HG03108 (cell line): ENCODE results near the gene H1-8.

Experiments used
- ATAC-seq: cut with Tn5 transposase; IDR thresholded peaks from one replicate; pipeline ENCODE4 v1.9.1; 2021; ENCODE audit warnings: moderate library complexity; ENCODE audit not compliant: unreplicated experiment

The H1-8 gene

DNA sequence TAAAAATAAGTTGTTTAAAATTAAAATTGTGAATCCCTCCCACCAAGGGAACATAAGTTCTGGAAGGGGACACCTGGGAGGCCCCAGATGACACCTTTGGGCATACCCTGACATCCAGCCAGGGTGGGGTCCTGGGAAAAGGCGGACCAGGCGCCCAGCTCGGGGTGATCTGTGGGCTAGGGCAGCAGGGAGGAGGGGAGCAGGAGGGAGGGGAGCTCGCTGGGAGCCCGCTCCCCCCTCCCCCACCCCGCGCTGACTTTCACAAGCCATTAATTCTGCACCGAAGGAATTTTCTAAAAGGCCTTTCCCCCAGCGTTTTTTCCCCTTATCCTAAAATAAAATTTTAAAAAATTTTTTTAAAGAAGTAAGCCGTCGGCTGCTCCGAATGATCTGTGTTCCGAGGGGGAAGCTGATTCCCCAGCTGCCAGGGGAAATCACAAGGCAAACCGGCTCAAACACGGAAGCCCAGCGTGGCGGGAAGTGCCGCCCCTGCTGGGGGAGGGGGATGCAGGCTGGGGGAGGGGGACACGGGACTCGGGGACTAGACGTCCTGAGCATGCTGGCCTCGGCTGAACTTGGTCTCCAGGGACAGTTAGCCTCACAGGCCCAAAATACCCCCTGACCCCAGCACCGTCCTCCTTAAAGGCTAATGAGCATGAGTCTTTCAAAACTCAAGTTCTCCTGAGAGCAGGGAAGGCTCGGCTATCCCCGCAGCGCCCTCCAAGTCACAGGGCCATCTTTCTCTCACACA lies 49.6 kb downstream of the H1-8 start:
- no peak for ATAC-seq

DNA sequence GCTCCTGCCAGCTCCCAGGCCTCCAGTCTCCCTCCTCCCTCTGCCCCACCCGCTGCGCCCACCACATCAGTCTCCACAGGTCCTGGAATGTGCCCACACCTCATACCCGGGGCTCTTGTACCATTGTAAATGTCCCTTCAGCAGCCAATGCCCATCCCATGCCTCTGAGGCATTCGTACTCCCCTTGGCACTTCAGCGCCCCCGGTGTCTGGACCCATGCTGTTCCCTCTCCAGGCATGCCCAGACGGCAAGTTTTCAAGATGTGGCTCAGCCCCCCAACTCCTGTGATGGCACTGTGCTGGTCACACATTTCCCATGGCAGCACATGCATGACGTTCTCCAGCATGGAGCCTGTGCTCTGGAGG lies 50.2 kb downstream of the H1-8 start:
- ATAC-seq: no peak

DNA sequence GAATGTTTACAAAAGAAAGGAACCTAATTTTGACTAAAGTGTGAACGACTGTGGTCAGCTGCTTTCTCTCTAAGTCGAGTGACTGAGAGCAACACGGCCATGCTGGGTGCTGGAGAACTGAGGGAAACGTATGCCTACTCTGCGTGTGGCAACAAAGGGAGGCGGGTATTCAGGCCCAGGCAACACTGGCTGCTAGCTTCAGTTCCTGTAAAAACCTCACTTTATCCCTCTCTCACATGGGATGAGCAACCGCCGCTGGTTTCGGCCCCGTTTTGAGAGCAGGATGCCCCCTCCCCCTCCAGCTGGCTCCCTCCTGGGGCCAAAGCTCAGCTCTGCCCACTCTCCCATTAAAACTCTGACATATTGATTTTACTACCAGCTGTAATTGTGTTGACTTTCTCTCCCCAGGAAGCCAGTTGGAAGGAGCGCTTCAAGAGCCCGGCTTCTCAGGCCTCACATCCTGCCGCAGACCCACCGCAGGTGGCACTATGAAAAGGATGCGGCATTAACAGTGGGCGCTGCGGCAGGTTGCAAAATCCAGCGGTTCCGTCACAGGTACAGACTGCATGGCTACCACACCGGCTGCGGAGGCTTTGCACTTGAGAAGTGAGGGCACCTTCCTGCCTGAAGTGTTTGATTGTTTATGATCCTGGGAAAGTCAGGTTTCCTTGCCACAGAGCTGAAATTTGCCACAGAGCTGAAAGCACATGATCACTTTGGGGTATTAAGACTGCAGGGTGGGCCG lies 50.8 kb downstream of the H1-8 start:
- no peak for ATAC-seq

DNA sequence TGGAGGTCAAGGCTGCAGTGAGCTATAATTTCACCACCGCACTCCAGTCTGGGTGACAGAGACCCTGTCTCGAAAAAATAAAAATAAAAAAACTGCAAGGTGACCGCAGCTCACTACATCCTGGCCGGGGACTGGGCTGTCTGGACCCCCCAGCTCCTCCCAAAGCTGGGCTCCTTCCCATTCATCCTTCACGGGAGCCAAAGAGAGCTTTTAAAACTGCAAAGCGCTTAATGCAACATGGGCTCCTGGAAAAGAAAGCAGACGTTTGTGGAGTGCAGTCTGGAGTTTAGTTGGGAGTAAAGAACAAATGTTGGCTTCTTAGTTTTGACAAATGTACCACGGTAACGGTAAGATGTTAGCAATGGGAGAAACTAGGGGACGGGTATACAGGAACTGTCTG lies 51.4 kb downstream of the H1-8 start:
- no peak for ATAC-seq

DNA sequence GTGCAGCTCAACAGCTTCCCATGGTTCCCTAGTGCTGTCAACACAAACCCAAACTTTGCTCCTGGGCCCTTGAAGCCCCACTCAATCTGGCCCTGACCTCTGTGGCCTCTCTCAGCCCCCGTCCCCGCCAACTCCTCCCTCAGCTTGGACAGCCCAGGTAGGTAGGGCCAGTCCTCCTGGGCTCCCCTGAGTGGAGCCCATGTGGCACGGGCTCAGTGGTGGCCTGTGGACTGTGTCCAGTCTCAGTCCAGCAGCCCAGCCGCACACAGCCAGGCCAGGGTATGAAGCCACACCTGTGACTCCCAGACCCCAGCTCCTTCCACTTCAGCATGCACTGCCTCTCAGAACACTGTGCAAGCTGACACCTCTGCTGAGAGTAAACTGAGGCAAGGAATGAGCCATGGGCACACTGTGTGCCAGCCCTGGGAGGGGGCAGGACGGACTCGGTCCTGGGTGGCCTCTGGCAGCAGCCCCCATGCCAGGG lies 52.0 kb downstream of the H1-8 start:
- no peak for ATAC-seq

DNA sequence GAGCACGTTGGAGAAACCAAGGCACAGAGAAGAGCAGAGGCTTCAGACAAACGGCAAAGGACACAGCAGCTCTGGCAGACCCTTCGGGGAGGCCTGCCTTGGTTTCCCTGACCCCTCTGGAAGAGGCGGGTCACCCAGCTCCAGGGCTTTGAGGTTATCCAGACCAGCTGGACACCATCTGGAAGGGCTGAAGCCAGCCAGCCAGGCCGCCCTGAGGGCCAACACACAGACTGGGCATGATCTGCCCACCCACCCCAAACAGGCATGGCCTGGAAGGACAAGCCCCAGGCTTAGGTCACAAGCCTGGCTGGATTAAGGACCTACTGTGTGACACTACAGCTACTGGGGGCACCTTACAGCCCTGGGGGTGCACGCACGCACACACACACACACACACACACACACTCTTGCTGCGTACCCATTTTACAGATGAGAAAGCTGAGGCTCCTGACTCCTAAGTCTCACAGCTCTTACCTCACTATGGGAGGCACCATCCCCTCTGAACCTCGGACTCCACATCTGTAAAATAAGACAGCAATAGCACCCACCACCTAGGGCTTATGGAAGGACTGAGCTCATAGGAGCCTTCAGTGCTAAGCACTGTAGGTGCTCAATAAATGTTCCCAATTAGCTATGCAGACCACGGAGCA lies 52.7 kb downstream of the H1-8 start:
- no peak for ATAC-seq

DNA sequence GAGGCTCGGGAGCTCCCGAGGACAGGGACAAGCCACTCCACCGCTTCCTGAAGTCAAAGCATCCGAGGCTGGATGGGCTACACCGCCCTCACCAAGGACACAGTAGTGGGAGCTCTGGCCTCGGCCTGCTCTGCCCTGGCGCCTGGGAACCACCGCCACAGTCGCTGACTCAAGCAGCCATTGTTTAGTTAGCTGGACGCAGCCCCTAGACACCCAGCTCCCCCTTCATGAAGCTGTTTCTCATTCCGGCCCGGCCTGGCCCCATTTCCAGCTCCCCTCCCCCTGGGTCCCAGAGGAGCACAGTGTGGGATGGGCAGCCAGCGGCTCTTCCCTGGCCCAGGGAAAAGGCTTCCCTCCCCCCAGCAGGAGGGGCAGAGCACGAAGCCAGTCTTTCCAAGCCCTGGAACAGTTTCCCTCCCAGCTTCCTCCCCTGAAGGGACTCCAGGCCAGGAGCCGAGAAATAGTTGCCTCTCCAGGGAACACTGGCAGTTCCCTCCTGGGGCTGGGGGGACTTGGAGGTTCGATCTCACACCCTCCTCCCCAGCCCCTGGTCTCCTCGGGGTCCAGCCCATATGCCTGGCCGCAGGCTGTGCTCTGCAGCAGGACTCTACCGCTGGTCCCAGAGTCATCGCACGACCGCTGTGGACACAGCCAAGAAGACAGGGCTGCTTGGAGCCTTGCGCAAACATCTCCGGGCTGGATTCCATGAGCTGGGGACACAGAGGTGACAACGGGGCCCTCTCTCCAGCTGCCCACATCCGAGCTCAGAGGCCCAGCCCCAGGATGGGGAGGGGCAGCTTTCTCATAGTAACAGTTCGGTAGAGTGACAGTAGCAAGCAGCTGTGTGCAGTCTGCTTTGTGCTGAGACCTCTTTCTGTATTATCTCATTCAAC lies 53.5 kb downstream of the H1-8 start:
- ATAC-seq: no peak

DNA sequence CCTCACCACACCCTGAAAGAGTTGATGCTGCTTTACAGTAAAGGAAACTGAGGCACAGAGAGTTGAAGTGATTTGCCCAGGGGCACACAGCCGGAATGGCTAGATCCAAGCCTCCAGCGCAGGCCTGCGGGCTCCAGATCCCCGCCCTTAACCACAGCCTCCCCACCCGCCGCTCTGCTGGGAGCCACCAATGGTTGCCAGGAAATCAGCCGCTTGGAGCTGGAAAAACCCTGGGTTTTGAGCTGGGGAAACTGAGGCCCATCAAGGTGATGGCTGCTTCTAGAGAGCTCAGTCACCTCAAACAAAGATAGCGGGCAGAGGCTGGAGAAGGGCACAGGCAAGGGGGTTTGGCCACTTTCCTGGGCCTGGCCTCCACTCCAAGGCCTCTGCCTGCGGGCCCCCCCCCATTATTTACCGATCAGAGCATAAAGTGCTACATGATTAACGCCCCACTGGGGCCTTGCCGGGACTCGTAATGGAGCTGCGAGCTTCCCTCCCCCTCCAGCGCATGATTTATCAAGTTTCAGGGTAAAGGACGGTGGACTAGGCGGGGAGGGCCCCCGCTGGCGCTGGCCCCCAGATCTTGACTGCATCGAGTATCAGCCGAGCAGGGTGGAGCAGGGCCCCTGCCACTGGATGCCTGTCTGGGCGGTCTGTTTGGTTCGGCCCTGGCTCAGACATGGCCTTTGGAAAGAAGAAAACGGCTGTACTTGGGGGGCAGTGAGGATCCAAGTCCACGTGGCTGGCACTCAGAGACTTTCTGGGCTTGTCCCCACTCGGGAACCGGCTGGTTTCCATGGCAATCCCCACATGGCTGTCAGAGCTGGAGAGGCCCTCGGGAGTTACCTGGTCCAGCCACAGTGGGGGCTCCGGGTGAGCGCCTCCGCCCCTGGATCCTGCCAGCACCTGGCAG lies 54.4 kb downstream of the H1-8 start:
- ATAC-seq: no peak

DNA sequence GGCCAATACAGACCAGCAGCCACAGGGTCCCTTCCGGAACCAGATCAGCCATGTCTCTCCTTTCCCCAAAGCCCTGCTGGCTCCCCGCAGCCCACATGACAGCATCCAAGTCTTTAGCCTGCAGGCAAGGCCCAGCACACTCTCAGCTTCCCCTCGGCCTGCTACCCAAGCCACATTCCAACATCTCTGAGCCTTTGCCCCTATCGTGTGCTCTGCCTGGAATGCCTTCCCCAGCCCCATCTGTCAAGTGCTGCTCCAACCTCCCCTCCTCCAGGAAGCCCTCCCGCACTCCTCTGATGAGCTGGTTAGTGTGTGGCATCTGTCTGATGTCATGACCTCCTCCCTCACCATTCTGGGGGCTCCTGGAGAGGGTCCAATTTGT lies 55.0 kb downstream of the H1-8 start:
- ATAC-seq: no peak

DNA sequence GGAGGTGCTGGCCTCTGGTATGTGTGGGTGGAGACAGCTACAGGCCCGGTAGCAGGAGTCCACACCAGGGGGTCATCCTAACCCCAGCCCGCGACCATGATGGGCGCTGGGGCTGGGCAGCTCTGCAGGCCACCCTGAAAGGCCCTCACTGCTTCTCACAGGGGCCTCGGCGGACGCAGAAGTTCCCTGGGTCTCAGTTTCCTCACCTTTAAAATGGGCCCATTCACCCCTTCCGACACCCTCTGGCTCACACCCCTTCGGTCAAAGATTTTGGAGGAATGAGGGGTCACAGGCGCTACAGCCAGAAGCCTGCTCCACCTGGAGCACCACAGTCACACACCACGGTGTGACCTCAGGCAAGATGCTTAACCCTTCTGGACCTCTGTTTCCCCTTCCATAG lies 55.5 kb downstream of the H1-8 start:
- ATAC-seq: no peak

DNA sequence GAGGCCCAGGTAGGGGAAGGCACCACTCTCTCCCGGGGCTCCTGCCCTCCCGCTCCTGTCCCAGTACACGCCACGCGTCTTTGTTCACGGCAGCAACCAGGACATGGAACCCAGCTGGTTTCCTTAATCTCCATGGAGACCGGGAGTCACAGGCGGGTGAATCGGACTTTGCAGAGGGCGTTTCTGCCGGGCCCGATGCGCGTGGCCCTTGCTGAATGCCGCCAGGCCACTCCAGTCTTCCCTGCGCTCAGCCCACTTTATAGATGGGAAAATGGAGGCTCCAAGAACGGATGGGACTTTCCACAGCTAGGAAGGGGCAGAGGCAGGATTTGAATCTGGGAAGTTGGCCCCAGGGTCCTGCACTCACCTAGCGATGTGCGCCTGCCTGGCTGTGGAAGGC lies 56.1 kb downstream of the H1-8 start:
- ATAC-seq: no peak

DNA sequence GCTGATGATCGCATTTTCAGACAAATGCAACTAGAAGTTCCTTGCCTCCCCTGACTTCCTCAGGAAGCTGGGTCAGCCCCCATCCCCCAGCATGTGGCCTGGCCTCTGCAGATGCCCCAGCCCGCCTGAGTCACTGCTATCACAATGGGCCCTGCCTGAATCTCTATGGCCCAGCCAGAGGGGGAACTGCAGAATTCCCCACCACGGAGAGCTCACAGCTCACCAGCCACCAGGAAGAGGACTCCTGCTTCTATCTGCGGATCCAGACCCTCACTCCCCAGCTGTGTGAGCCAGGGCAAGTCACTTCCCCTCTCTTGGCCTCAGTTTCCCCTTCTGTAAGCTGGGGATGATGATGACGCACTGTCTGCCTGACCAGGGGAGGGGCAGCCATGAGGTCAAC lies 56.6 kb downstream of the H1-8 start:
- ATAC-seq: no peak

DNA sequence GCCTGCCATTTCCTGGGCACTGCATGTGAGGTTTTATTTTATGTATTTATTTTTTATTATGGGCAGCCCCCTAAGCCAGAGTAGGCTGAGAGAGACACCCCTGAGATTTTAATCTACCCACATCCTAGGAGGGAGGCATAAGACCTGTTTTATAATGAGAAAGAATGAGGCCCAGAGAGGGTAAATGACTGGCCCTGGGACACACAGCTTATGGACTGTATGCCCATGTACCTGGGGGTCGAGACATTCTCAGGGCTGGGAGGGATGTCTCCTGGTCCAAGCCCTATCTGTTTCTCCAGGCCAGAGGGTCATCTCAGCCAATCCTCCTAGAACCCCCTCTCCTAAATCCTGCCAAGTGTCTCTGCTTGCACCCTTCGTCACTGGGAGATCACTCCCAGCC lies 57.4 kb downstream of the H1-8 start:
- no peak for ATAC-seq
